Activated CD4-positive, CD25-positive, alpha-beta regulatory T cell treated with anti-CD3 and anti-CD28 coated beads, Interleukin-2, amount 50 U/mL, for 16 hours (primary cell): ENCODE results near the gene DRD3.

Source experiments
- DNase-seq: peaks from one replicate; pipeline ENCODE4 v3.0.0-alpha.2; 2020; ENCODE audit warnings: low read depth, low spot score

DRD3 gene

GRCh38 chr3:114179575-114179974, 723 bp upstream of the DRD3 start:
- no peak for DNase-seq

DNA sequence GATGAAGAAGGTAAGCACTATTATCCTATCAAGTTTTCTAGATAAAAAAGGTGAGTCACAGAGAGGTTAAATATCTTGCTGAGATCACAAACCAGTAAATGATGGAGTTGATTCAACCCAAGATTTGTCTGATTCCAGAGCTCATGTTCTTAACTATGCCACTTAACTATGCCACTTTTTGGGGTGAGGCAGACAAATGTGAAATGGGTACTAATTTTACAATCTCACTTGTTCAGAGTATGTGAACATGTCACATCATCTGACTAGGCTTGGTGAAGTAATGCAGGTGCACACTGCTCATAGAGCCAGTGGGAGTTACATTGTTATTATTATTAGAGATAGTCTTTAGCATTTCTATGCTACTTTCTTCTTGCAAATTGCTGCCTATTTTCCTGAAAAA, 2.0 kb downstream of the DRD3 start:
- DNase-seq = no peak

DNA sequence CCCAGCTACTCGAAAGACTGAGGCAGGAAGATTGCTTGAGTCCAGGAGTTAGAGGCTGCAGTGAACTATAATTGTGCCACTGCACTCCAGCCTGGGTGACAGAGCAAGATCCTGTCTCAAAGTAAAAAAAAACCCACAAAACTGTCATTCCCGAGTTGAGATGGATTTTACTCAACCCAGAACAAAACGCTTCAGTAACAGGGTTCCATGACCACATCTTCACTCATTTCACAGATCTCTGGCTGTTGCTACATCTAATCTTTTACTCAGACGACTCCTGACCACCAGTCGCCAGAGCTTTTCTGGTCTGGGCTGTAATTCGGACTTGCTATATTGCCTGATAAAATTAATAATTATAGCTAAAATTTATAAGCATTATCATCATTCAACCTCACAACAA, 2.4 kb downstream of the DRD3 start:
- no peak for DNase-seq

- no peak for DNase-seq
Observed at GRCh38 chr3:114175204-114175987, 3.5 kb downstream of the DRD3 start.

GRCh38 chr3:114171677-114172076, 7.2 kb downstream of the DRD3 start:
- no peak for DNase-seq

DNA sequence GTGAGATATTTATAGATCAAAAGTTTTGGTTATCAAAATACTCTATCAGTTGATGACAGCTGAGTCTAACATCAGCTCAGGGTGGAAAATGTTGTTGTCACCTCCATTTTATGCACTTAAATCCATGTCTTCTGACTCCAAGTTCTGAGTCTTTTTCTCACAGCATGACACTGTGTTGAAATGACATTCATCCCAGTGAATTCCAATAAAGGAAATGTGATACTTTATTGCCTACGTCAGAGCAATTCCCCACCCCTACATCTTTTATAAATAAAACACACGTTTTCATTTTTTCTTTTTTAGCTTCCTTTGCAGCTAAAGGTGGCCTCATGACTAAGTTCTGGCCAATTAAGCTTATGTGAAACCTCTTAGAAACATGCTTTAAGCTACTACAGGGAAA, 10.7 kb downstream of the DRD3 start:
- DNase-seq = no peak

DNA sequence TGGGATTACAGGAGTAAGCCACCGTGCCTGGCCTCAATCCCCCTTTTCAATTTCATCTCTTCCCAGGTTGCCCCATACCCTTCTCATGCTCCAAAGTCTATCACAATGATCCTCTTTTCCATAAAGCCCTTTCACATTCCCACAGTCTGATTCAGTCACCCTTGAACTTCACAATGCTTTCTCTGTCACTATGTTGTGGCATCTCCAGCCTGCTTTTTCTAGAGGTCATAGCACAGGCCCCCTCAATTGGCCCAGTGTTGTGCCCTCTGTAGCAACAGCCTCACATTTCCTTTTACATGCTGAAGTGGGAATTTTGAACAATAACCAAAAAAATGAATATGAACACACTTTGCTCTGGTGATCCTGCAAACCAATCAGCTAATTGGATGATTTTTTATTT, 21.5 kb downstream of the DRD3 start:
- DNase-seq = no peak

DNA sequence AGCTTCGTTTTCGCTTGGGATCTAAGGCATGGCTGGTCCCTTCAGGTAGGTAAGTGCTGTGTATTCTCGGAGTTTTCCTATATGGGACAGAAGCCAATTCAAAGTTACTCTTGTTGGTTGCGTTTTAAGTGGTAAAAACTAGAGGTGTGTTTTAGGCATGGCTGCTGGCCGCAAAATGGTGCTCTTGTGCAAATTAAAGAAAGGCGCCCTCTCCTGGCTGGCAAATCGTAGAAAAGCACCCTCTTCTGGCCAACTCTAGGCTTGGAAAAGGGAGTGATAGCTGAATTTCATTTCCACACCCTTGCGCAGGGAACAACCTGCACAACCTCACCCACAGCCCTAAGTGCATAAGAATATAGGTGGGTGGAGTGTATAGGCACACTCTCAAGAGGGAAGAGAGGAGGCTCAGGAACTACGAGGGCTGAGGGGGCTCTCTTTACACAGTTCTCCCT, 23.5 kb downstream of the DRD3 start:
- DNase-seq = no peak

GRCh38 chr3:114154321-114154821, 24.5 kb downstream of the DRD3 start:
- DNase-seq = no peak

DNA sequence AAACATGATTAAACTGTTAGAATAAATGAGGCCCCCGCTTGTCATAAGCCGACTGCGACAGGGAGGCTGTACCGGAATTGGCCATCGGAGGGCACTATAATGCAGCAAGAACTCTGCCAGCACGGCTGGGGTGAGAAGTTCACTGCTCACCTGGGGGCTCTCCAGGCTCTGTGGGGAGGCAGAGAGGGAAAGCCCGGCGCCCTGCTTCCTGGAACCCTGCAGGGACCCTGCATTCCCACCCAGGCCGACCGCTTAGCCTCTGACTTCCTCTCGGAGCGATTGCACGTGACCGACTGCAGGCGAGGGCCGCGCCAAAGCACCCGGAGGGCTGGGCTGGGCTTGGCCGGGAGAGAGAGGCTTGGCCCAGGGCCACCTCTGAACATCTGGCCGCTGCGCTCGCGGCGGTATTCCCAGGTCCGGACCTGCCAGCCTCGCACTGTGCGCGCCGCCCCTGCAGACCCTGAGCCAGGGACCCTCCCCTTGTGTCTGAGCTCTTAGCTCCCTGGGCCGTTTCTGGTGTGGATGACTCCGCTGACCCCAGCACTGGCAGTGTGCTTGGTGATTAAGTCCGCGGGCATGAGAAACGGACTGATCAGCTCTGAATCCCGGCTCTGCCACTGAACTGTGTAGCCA, 26.2 kb downstream of the DRD3 start:
- peak; percentile 69 for DNase-seq

DNA sequence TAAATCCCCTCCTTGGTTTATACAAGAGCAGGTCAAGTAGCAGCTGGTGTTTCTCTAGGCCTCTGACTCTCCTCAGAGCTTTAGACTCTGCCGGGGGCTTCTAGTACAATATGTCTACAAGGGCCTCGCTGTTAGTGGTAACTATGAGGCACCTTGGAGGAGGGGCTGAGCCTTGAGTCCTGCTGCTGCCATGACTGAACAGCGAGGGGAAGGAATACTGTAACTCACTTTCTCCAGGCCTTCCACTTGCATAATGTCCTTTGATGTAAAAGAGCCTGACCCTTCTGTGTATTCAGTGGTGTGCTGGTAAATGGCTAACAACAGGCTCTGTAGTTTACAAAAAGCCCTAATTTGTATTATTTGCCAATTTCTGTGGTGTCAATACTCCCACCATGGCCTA, 27.8 kb downstream of the DRD3 start:
- DNase-seq = no peak

DNA sequence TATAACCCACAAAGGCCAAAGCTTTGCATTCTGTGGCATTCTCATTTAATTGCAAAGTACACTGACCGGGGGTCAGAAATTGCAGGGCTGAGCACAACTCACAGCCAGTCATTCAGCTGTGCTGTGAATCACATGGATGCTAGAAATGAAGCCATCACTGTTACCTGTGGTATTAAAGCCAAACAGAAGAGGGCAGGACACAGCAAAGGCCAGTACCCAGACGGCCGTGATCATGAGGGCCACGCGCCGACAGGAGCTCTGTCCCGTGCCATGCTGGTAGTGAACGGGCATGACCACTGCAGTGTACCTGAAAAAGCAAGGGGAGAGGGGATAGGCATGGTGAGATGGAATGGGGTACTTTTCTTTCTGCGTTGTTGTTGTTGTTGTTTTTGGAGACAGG, 31.6 kb downstream of the DRD3 start:
- no peak for DNase-seq

DNA sequence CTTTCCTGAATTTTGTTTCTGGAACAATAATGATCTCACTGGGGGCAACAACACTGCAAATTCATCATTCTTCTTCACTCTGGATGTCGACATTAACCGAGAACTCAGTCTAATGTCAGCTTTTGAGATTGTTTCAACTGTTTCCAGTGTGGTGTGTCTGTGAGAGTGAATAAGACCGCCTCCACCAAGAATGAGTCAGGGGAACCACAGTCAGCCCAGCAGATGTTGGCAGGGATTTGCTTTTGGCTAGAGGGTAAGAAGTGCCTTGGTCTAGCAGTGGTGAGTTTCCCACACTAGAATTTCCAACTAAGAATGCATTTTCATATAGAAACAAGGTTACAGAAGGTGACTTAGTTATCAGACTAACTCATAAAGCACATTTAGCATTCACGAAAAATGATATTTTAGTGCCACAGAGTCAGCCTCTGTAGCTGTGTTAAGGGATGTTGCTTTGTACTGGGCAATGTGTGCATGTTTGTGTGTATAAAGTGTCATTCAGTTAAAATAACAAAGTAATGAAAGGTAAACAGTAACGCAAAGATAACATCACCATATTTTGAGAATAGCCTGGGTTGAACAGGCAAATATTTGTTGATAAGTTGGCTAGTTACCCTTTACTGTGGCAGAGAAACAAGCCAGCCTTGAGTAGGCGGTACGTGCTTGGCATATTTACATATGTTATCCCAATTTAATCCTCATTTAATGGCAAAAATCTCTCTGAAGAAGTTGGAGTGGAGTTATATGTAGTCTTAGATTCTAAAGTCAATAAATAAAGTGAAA, 33.8 kb downstream of the DRD3 start:
- no peak for DNase-seq

GRCh38 chr3:114143817-114144216, 35.0 kb downstream of the DRD3 start:
- DNase-seq = no peak

GRCh38 chr3:114139836-114140235, 39.0 kb downstream of the DRD3 start:
- DNase-seq = no peak

- DNase-seq = no peak
Observed at GRCh38 chr3:114133947-114134346, 44.9 kb downstream of the DRD3 start.

DNA sequence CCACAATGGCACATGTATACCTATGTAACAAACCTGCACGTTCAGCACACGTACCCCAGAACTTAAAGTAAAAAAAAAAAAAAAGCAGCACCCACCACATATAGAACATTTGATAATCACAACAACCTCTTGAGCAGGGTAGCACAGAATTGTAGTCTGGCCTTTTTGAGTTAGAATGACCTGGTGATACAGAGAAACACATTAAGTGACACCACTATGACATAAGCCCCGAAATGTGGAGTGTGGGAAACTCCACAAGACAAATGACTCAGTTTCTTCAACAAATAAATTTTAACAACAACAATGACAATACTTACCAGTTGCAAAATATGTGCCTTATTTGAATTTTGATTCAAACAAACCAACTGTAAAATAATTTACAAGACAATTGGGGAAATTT, 46.4 kb downstream of the DRD3 start:
- no peak for DNase-seq

DNA sequence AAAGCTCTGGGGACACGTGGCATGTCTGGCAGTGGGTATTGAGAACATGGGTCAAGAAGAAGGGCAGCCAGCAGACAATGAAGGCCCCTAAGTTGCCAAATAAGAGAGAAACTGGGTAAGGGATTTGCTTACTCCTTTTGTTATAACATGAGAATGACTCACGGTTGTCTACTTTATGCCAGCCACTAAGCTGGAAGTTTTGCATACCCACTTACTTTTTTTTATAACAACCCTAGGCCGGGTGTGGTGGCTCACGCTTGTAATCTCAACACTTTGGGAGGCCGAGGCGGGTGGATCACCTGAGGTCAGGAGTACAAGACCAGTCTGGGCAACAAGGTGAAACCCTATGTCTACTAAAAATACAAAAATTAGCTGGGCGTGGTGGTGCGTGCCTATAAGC, 50.0 kb downstream of the DRD3 start:
- DNase-seq = no peak

DNA sequence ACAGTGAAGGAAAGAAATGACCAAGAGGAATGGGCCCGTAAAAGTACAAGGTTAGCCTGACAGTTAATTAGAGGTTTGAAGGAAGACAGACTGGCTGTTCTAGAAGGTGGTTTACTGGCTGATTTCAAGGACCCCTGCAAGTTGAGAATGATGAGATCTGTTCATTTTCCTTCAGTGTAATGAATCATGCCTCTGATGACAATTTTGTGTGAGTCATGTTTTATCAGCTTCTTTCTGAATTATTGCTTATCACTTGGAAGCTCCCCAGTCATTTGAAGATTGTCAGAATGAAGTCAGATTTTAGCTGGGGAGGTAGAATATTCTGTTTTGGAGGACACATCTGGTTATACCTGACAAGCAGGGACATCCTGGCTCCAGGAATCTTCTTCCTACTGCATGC, 50.6 kb downstream of the DRD3 start:
- no peak for DNase-seq

- DNase-seq = no peak
Observed at GRCh38 chr3:114127517-114127916, 51.3 kb downstream of the DRD3 start.

DNA sequence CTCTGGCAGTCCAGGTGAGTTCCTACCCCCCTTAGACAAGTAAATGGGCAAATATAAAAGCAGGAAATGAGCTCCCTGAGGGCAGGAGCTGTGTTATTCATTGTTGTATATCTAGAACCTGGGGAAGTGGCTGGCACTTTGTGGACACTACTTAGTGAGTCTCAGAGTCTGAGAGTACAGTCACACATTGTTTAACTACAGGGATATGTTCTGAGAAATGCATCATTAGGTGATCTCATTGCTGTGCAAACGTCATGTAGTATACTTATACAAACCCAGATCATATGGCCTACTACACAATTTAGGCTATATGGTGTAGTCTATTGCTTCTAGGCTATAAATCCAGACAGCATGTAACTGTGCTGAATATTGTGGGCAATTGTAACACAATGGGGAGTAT, 52.4 kb downstream of the DRD3 start:
- no peak for DNase-seq

DNA sequence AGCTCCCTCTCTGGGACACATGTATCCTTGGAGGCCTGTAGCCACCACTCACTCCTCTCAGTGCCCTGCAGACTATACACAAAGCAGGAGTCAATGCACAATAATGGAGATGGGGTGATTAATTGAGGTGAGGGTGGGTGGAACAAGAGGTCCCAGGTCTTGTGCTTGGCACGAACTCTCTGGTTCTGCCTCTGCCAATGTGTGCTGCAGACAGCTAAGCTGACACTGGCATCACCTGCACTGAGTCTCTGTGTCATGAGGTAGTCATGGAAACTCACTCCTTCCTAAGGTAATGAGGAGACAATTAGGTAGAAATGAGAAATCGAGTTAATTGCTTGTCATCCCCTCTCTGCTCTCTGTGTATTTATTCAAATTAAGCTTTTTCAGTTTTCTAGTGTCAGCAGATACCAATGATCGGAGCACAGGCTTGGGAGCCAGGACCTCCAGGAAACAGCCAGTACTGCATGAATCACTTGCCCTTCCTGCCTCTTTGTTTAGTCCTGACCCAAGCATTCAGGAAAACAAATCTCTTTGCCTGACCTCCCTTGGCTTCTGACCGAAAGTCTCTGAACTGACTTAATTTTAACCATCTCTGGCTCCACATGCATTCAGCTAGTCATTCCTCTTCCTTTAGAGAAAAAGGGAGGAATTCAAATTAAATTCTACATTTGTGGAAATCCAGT, 56.7 kb downstream of the DRD3 start:
- DNase-seq = no peak
